Measurements from ENCODE around the gene ATL1.
"Not testable (repeated sequence)": the region's sequence is repeated elsewhere in the genome, so short reads cannot be mapped to it uniquely, and the experiment has no call there.

ATL1 gene

DNA sequence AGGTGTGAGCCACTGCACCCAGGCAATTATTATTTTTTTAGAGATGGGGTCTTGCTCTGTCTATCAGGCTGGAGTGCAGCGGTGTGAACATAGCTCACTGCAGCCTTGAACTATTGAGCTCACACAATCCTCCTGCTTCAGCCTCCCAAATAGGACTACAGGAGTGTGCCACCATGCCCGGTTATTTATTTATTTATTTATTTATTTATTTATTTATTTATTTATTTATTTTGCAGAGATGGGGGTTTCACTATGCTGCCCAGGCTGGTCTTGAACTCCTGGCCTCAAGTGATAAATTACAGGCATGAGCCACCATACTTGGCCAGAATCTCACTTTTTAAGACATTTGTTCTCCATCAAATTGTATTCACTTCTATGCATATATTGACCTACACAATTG is 56.3 kb downstream of the ATL1 start:
- no peak overlapping the region for H3K4me3 ChIP-seq (replicated peaks; ENCODE audit: low read depth, low read length)
- TF ChIP-seq CTCF (IDR thresholded peaks at IDR 0.05; ENCODE audit: low read depth, low read length, missing control alignments): no peak
- DNase-seq (ENCODE audit: extremely low read depth, low read depth): no peak

DNA sequence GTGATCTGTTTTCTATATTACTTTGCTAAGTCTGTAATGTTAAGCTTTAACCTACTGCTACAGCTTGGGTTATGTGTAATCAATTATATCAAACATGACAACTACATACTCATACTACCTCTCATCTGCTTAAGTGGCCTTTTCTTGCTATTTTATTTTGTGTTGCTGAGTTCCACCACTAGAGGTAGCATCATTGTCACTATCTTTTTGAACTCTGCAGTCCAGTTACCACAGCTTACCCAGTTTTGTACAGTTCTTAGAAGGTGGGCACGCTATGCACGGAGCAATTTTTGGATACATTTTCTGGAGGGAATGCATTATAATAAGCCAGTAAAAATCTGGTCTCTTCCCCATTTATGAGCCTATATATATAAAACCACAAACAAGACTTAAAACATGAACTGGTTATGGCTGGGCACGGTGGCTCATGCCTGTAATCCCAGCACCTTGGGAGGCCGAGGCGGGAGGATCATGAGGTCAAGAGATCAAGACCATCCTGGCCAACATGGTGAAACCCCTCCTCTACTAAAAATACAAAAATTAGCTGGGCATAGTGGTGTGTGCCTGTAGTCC is 59.7 kb downstream of the ATL1 start:
- H3K4me3 ChIP-seq (replicated peaks; ENCODE audit: low read depth, low read length): no peak overlapping the region
- peak; percentile 56 for TF ChIP-seq CTCF (IDR thresholded peaks at IDR 0.05; ENCODE audit: low read depth, low read length, missing control alignments)
- no peak for DNase-seq (ENCODE audit: extremely low read depth, low read depth)

DNA sequence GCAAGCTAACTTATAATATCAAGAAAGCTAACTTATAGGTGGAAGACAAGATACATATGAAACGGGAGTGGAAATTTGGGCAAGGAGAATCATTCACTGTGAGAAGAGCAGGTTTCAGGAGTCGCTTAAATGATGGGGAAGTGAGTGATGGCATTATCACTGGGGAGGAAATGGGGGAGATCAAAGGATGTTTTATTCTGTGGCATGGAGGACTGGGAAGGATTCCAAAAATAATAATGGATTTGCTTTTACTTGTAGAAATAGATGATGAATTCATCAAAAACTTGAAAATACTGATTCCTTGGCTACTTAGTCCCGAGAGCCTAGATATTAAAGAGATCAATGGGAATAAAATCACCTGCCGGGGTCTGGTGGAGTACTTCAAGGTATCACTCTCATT is 60.4 kb downstream of the ATL1 start:
- TF ChIP-seq CTCF (IDR thresholded peaks at IDR 0.05; ENCODE audit: low read depth, low read length, missing control alignments): no peak
- no peak for DNase-seq (ENCODE audit: extremely low read depth, low read depth)
- no peak overlapping the region for H3K4me3 ChIP-seq (replicated peaks; ENCODE audit: low read depth, low read length)

- TF ChIP-seq CTCF (IDR thresholded peaks at IDR 0.05; ENCODE audit: low read depth, low read length, missing control alignments): no peak
- H3K4me3 ChIP-seq (replicated peaks; ENCODE audit: low read depth, low read length): no peak overlapping the region
- DNase-seq (ENCODE audit: extremely low read depth, low read depth): no peak
These were observed 63.0 kb downstream of the ATL1 start for GRCh38 chr14:50622978-50623377.

DNA sequence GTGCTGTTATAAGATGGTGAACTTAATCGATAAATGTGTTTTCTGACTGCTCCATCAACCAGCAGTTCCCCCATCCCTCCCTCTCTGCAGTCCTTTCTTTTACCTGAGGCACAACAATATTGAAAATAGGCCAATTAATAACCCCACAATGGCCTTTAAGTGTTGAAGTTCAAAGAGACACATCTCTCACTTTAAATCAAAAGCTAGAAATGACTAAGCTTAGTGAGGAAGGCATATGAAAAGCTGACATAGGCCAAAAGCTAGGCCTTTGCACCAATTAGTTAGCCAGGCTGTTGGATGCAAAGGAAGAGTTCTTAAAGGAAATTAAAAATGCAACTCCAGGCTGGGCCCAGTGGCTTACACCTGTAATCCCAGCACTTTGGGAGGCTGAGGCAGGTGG is 64.5 kb downstream of the ATL1 start:
- no peak for DNase-seq (ENCODE audit: extremely low read depth, low read depth)
- no peak for TF ChIP-seq CTCF (IDR thresholded peaks at IDR 0.05; ENCODE audit: low read depth, low read length, missing control alignments)
- no peak overlapping the region for H3K4me3 ChIP-seq (replicated peaks; ENCODE audit: low read depth, low read length)

- not testable (repeated sequence) for DNase-seq (ENCODE audit: extremely low read depth, low read depth); H3K4me3 ChIP-seq (replicated peaks; ENCODE audit: low read depth, low read length)
These were observed 65.0 kb downstream of the ATL1 start for GRCh38 chr14:50624947-50625346.

DNA sequence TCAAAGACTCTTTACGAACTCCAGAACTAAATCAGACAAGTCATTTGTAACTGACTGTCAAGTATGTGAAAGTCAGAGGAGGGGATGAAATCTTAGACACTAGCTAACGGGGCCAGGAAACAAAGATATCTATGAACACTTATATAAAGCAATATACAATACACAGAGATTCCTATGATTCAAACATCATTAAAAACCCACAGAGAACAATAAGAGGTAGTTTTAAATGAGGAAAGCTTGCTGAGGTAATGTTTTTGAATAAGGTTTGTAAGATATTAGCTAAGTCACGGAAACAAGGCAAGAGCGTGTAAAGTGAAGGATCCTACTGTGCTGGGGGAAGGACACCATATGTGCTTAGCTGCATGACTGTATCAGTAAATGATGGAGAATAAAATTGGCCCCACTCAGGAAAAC is 71.5 kb downstream of the ATL1 start:
- no peak overlapping the region for H3K4me3 ChIP-seq (replicated peaks; ENCODE audit: low read depth, low read length)
- no peak for DNase-seq (ENCODE audit: extremely low read depth, low read depth)
- no peak for TF ChIP-seq CTCF (IDR thresholded peaks at IDR 0.05; ENCODE audit: low read depth, low read length, missing control alignments)

Measured in HFF-Myc (cell line).